MM.1S (cell line): ENCODE measurements around the gene TGFB1.

Source experiments
- DNase-seq: peaks from one replicate; pipeline ENCODE4 v3.0.0-alpha.2; 2015
- H2AFZ ChIP-seq: fragments of 300-600 bp; sonication (generic); 2 replicates; pipeline ENCODE4 v1.6.0; 2016; ENCODE audit warnings: antibody characterized with exemption, low read length
- H3F3A ChIP-seq: fragments of 300-600 bp; sonication (generic); 2 replicates; pipeline ENCODE4 v1.6.1; 2016; ENCODE audit warnings: mild to moderate bottlenecking, antibody characterized with exemption, low read length, moderate library complexity, mixed read lengths; ENCODE audit not compliant: insufficient read depth
- H3K27ac ChIP-seq: fragments of 300-600 bp; sonication (generic); 2 replicates; pipeline ENCODE4 v1.5.1; 2016; ENCODE audit warnings: mild to moderate bottlenecking, low read length
- H3K27me3 ChIP-seq: fragments of 300-600 bp; sonication (generic); replicated peaks from 2 replicates; pipeline ENCODE4 v1.6.0; 2016; ENCODE audit warnings: low read length; ENCODE audit not compliant: insufficient read depth
- H3K36me3 ChIP-seq: fragments of 300-600 bp; sonication (generic); replicated peaks from 2 replicates; pipeline ENCODE4 v1.6.1; 2016; ENCODE audit warnings: mild to moderate bottlenecking, low read length, mixed read lengths; ENCODE audit not compliant: insufficient read depth
- H3K4me1 ChIP-seq: fragments of 300-600 bp; sonication (generic); 2 replicates; pipeline ENCODE4 v1.6.1; 2016; ENCODE audit warnings: low read length, mixed read lengths
- H3K4me2 ChIP-seq: fragments of 300-600 bp; sonication (generic); 2 replicates; pipeline ENCODE4 v1.6.0; 2016; ENCODE audit warnings: low read depth, low read length
- H3K4me3 ChIP-seq: fragments of 300-600 bp; sonication (generic); 2 replicates; pipeline ENCODE4 v1.5.1; 2016; ENCODE audit warnings: low read length, mixed read lengths
- H3K79me2 ChIP-seq: fragments of 300-600 bp; sonication (generic); 2 replicates; pipeline ENCODE4 v1.6.1; 2016; ENCODE audit warnings: mixed run types, low read length, mixed read lengths
- H3K9ac ChIP-seq: fragments of 300-600 bp; sonication (generic); 2 replicates; pipeline ENCODE4 v1.6.1; 2016; ENCODE audit warnings: low read length, mixed read lengths
- H3K9me2 ChIP-seq: fragments of 300-600 bp; sonication (generic); replicated peaks from 2 replicates; pipeline ENCODE4 v1.6.1; 2016; ENCODE audit warnings: mild to moderate bottlenecking, low read length, mixed read lengths; ENCODE audit not compliant: insufficient read depth
- H3K9me3 ChIP-seq: fragments of 300-600 bp; sonication (generic); replicated peaks from 2 replicates; pipeline ENCODE4 v1.6.1; 2016; ENCODE audit warnings: mild to moderate bottlenecking, low read length, mixed read lengths; ENCODE audit not compliant: insufficient read depth
- H4K20me1 ChIP-seq: fragments of 300-600 bp; sonication (generic); 2 replicates; pipeline ENCODE4 v1.6.1; 2016; ENCODE audit warnings: mild to moderate bottlenecking, low read length, moderate library complexity, mixed read lengths; ENCODE audit not compliant: insufficient read depth
- CTCF ChIP-seq: fragments of 300-600 bp; sonication (generic); IDR thresholded peaks from 2 replicates; pipeline ENCODE4 v1.5.1; 2016; ENCODE audit warnings: antibody characterized with exemption, low read length, mixed read lengths
- EZH2 ChIP-seq: fragments of 300-600 bp; sonication (generic); optimal IDR thresholded peaks from 2 replicates; pipeline ENCODE3; 2017; ENCODE audit warnings: low read depth, mild to moderate bottlenecking, antibody characterized with exemption, low read length, mixed read lengths
- EZH2phosphoT487 ChIP-seq: fragments of 300-600 bp; sonication (generic); IDR thresholded peaks from 2 replicates; pipeline ENCODE4 v1.6.1; 2018; ENCODE audit warnings: antibody characterized with exemption, low read length

Gene TGFB1

GRCh38 chr19:41332000-41332399 is 21.7 kb downstream of the TGFB1 start:
- Histone ChIP-seq H3K27me3 (no peaks in the 10 kb centered on the region), H3F3A (peaks cover 15% of the 10 kb centered on the region), H3K4me1 (peaks cover 14% of the 10 kb centered on the region), H3K4me2 (no peak overlapping the region), H3K79me2 (peaks cover under 1% of the 10 kb centered on the region; the same call in 1 of the 2 replicates), H3K27ac (no peak overlapping the region), H3K9me3 (no peaks in the 10 kb centered on the region), H2AFZ (no peak overlapping the region), H3K4me3 (no peak overlapping the region), H3K9me2 (no peaks in the 10 kb centered on the region), H3K36me3 (no peaks in the 10 kb centered on the region), H4K20me1 (no peaks in the 10 kb centered on the region), H3K9ac (no peak overlapping the region)
- TF ChIP-seq CTCF (no peak), EZH2phosphoT487 (no peak), EZH2 (no peak)
- no peak for DNase-seq

GRCh38 chr19:41330946-41331678 is 22.6 kb downstream of the TGFB1 start:
- H2AFZ ChIP-seq = no peak overlapping the region
- peaks cover 18% of the 10 kb centered on the region for H3K4me1 ChIP-seq
- no peak overlapping the region for H3K9ac ChIP-seq
- DNase-seq = no peak
- no peak overlapping the region for H3K27ac ChIP-seq
- TF ChIP-seq EZH2phosphoT487 = no peak
- no peak for TF ChIP-seq EZH2
- TF ChIP-seq CTCF = no peak
- H3F3A ChIP-seq = peaks cover 21% of the 10 kb centered on the region
- H3K27me3 ChIP-seq = no peaks in the 10 kb centered on the region
- no peaks in the 10 kb centered on the region for H4K20me1 ChIP-seq
- H3K4me3 ChIP-seq = no peak overlapping the region
- H3K9me3 ChIP-seq = no peaks in the 10 kb centered on the region
- H3K36me3 ChIP-seq = no peaks in the 10 kb centered on the region
- no peak overlapping the region for H3K4me2 ChIP-seq
- no peaks in the 10 kb centered on the region for H3K9me2 ChIP-seq
- H3K79me2 ChIP-seq = peaks cover 3% of the 10 kb centered on the region; the same call in 1 of the 2 replicates

GRCh38 chr19:41330481-41330880 is 23.2 kb downstream of the TGFB1 start:
- TF ChIP-seq EZH2 (no peak), CTCF (no peak), EZH2phosphoT487 (no peak)
- DNase-seq = no peak
- peaks cover 21% of the 10 kb centered on the region for H3F3A ChIP-seq
- H3K9ac ChIP-seq = no peak overlapping the region
- no peaks in the 10 kb centered on the region for H3K9me2 ChIP-seq
- peaks cover 18% of the 10 kb centered on the region for H3K4me1 ChIP-seq
- H3K4me3 ChIP-seq = no peak overlapping the region
- no peaks in the 10 kb centered on the region for H3K36me3 ChIP-seq
- no peak overlapping the region for H2AFZ ChIP-seq
- no peaks in the 10 kb centered on the region for H3K9me3 ChIP-seq
- no peak overlapping the region for H3K27ac ChIP-seq
- no peaks in the 10 kb centered on the region for H3K27me3 ChIP-seq
- peaks cover 3% of the 10 kb centered on the region; the same call in 1 of the 2 replicates for H3K79me2 ChIP-seq
- H3K4me2 ChIP-seq = no peak overlapping the region
- no peaks in the 10 kb centered on the region for H4K20me1 ChIP-seq
